HepG2 (cell line): ENCODE results near the gene WSB1. TPM values are rescaled to one million over a fixed set of nuclear protein-coding genes. Genes with fewer than 3 reads are reported as not detected.
A peak's percentile ranks its signal among the peaks of the same experiment; 100 is the strongest.

Source experiments
- ATM ChIP-seq: fragments of 450-650 bp; IDR thresholded peaks from 2 replicates; pipeline ENCODE4 v1.7.1; 2017; ENCODE audit warnings: mild to moderate bottlenecking, borderline replicate concordance
- DNMT1 ChIP-seq: sonication (generic); formaldehyde crosslinking; IDR thresholded peaks from 2 replicates; pipeline ENCODE4 v1.5.1; 2020; ENCODE audit warnings: mild to moderate bottlenecking, missing genetic modification reagents
- HNF4G ChIP-seq, 2 experiments: sonication (generic) in 1 of 2; formaldehyde crosslinking in 1 of 2; IDR thresholded peaks; 2 replicates each; pipeline versions ENCODE4 v1.4.0 to v1.6.1; 2011 to 2020; ENCODE audit warnings: borderline replicate concordance in 2 of 2, low read depth in 2 of 2, mild to moderate bottlenecking in 2 of 2, low read length in 1 of 2, missing genetic modification reagents in 1 of 2, moderate library complexity in 1 of 2
- ISL2 ChIP-seq: sonication (generic); formaldehyde crosslinking; IDR thresholded peaks from 2 replicates; pipeline ENCODE4 v1.5.0; 2020; ENCODE audit warnings: missing genetic modification reagents
- MEIS1 ChIP-seq: sonication (generic); formaldehyde crosslinking; IDR thresholded peaks from 2 replicates; pipeline ENCODE4 v1.9.0; 2021; ENCODE audit warnings: mild to moderate bottlenecking, missing genetic modification reagents, moderate library complexity, borderline replicate concordance
- SETDB1 ChIP-seq: sonication (generic); formaldehyde crosslinking; IDR thresholded peaks from 2 replicates; pipeline ENCODE4 v1.5.1; 2020; ENCODE audit warnings: missing genetic modification reagents, mild to moderate bottlenecking, borderline replicate concordance
- SOX5 ChIP-seq: IDR thresholded peaks from 2 replicates; pipeline ENCODE4 v1.6.1; 2016; ENCODE audit warnings: borderline replicate concordance
- TBX3 ChIP-seq: fragments of 450-650 bp; IDR thresholded peaks from 2 replicates; pipeline ENCODE4 v1.6.1; 2017; ENCODE audit warnings: antibody characterized with exemption, mild to moderate bottlenecking, inconsistent platforms, borderline replicate concordance
- ZKSCAN5 ChIP-seq: sonication (generic); formaldehyde crosslinking; IDR thresholded peaks from 2 replicates; pipeline ENCODE4 v1.5.1; 2020; ENCODE audit warnings: mild to moderate bottlenecking, missing genetic modification reagents
- ZNF138 ChIP-seq: sonication (generic); formaldehyde crosslinking; IDR thresholded peaks from 2 replicates; pipeline ENCODE4 v1.5.0; 2020; ENCODE audit warnings: mild to moderate bottlenecking, low read depth, missing genetic modification reagents
- ZNF781 ChIP-seq: sonication (generic); formaldehyde crosslinking; IDR thresholded peaks from 2 replicates; pipeline ENCODE4 v1.5.1; 2020; ENCODE audit warnings: borderline replicate concordance, mild to moderate bottlenecking, missing genetic modification reagents; ENCODE audit errors: not compliant biosample characterization
- ZNF891 ChIP-seq: sonication (generic); formaldehyde crosslinking; IDR thresholded peaks from 2 replicates; pipeline ENCODE4 v1.5.0; 2020; ENCODE audit warnings: mild to moderate bottlenecking, missing genetic modification reagents
- polyA plus RNA-seq, 8 experiments: library from polyadenylated mRNA; depleted of rRNA in 3 of 8; stranded (reverse) in 7 of 8; unstranded in 1 of 8; fragments of >200 nt; fragmentation: Illumina TruSeq in 4 of 8; extraction: Trizol in 4 of 8; gene quantifications; 2 replicates each; pipeline versions ENCODE4 v1.2.1 to v1.2.3, GENCODE V29; 2011 to 2016; ENCODE audit warnings: low read depth in 4 of 8, missing spikeins in 1 of 8, mixed read lengths in 1 of 8; ENCODE audit not compliant: insufficient read depth in 1 of 8
- total RNA-seq, 5 experiments: library from RNA; depleted of rRNA; stranded (reverse); fragments of >200 nt; fragmentation: Illumina TruSeq; extraction: Trizol; gene quantifications; 2 replicates each; pipeline ENCODE4 v1.2.3, GENCODE V29; 2016; ENCODE audit warnings: low read depth in 1 of 5
- TF ChIP-seq, protein P1 (sequence below): sonication (generic); formaldehyde crosslinking; IDR thresholded peaks from 2 replicates; pipeline ENCODE4 v1.5.0; 2020; ENCODE audit warnings: missing genetic modification reagents
- TF ChIP-seq, protein P2 (sequence below): IDR thresholded peaks from 2 replicates; pipeline ENCODE4 v1.6.1; 2016; ENCODE audit warnings: low read depth
- TF ChIP-seq, protein P3 (sequence below): sonication (generic); formaldehyde crosslinking; IDR thresholded peaks from 2 replicates; pipeline ENCODE4 v1.4.0; 2020; ENCODE audit warnings: missing genetic modification reagents
- TF ChIP-seq, protein P4 (sequence below): sonication (generic); formaldehyde crosslinking; IDR thresholded peaks from 2 replicates; pipeline ENCODE4 v1.4.0; 2020; ENCODE audit warnings: mild to moderate bottlenecking, low read depth, missing genetic modification reagents
- TF ChIP-seq, protein P5 (sequence below): IDR thresholded peaks from 2 replicates; pipeline ENCODE4 v1.6.1; 2016; ENCODE audit warnings: low read depth, borderline replicate concordance
- TF ChIP-seq, protein P6 (sequence below): sonication (generic); formaldehyde crosslinking; IDR thresholded peaks from 2 replicates; pipeline ENCODE4 v1.8.0; 2022; ENCODE audit warnings: mild to moderate bottlenecking, missing genetic modification reagents, moderate library complexity
- TF ChIP-seq, protein P7 (sequence below): fragments of 450-650 bp; IDR thresholded peaks from 2 replicates; pipeline ENCODE4 v1.6.1; 2017; ENCODE audit warnings: mild to moderate bottlenecking

Gene WSB1
- total and polyA plus RNA-seq, 2 of the 13 experiments (the other 11 are each of a cell fraction or from before 2014, with no cell fraction given), result 81.3 to 294 TPM

DNA sequence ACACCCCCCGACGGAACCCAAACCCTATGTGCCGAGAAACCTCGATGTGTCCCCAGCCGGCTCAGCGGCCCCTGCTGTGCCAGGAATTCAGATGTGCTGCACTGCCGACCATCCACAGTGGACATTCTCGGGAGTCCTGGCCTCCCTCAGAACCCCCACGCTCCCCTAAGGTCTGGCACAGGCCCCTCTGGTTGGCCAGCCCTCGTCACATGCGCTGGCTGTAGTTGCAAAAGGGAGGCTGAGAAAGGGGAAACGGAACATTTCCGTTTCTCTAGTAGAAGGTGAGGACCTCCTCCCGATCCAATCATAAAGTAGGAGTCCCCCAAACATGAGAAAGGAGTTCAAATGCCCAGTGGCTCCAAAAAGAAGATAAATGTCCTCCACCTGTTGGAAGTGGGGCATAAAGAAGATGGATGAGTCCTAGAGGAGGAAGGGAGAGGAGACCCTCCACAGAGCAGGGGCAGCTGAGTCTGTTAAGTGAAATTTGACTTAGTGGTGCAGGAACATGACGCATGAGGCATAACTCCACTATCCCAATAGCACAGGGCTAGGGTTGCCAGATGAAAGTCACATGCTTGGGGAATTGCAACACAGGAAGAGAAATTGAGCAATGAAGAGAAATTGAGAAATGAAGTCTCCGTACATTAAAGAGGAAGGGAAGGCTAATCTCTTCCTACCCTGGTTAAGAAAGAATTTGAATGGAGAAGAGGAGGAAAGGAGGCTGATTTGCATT lies 49.3 kb upstream of the WSB1 start (continued):
- TF ChIP-seq, protein P1, sequence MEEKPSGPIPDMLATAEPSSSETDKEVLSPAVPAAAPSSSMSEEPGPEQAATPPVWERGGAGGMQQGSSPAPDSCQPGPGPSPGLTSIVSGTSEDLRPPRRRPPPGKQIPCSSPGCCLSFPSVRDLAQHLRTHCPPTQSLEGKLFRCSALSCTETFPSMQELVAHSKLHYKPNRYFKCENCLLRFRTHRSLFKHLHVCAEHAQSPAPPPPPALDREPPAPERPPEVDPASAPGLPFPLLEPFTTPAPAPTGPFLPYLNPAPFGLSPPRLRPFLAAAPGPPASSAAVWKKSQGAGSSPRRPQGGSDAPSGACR (CRISPR knock-in tag), result no peak
- TF ChIP-seq, protein P2, sequence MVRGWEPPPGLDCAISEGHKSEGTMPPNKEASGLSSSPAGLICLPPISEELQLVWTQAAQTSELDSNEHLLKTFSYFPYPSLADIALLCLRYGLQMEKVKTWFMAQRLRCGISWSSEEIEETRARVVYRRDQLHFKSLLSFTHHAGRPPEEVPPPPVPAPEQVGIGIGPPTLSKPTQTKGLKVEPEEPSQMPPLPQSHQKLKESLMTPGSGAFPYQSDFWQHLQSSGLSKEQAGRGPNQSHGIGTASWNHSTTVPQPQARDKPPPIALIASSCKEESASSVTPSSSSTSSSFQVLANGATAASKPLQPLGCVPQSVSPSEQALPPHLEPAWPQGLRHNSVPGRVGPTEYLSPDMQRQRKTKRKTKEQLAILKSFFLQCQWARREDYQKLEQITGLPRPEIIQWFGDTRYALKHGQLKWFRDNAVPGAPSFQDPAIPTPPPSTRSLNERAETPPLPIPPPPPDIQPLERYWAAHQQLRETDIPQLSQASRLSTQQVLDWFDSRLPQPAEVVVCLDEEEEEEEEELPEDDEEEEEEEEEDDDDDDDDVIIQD (CRISPR knock-in tag), result no peak
- TF ChIP-seq ZNF138 (CRISPR knock-in tag) (no peak), ATM (no peak), TBX3 (no peak), SETDB1 (CRISPR knock-in tag) (no peak), ZKSCAN5 (no peak), ZNF781 (CRISPR knock-in tag) (no peak), ZNF891 (CRISPR knock-in tag) (no peak), SOX5 (CRISPR knock-in tag) (peak; percentile 3; the same call in 1 of the 2 replicates), ISL2 (no peak), HNF4G (IDR thresholded peaks at IDR 0.05; ENCODE audit: borderline replicate concordance, low read depth, low read length) (no peak), HNF4G (CRISPR knock-in tag; IDR thresholded peaks at IDR 0.05; ENCODE audit: borderline replicate concordance, low read depth) (no peak), MEIS1 (CRISPR knock-in tag) (no peak), DNMT1 (CRISPR knock-in tag) (no peak)
- TF ChIP-seq, protein P3, sequence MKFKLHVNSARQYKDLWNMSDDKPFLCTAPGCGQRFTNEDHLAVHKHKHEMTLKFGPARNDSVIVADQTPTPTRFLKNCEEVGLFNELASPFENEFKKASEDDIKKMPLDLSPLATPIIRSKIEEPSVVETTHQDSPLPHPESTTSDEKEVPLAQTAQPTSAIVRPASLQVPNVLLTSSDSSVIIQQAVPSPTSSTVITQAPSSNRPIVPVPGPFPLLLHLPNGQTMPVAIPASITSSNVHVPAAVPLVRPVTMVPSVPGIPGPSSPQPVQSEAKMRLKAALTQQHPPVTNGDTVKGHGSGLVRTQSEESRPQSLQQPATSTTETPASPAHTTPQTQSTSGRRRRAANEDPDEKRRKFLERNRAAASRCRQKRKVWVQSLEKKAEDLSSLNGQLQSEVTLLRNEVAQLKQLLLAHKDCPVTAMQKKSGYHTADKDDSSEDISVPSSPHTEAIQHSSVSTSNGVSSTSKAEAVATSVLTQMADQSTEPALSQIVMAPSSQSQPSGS (CRISPR knock-in tag), result no peak
- TF ChIP-seq, protein P4, sequence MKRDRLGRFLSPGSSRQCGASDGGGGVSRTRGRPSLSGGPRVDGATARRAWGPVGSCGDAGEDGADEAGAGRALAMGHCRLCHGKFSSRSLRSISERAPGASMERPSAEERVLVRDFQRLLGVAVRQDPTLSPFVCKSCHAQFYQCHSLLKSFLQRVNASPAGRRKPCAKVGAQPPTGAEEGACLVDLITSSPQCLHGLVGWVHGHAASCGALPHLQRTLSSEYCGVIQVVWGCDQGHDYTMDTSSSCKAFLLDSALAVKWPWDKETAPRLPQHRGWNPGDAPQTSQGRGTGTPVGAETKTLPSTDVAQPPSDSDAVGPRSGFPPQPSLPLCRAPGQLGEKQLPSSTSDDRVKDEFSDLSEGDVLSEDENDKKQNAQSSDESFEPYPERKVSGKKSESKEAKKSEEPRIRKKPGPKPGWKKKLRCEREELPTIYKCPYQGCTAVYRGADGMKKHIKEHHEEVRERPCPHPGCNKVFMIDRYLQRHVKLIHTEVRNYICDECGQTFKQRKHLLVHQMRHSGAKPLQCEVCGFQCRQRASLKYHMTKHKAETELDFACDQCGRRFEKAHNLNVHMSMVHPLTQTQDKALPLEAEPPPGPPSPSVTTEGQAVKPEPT (CRISPR knock-in tag), result no peak
- TF ChIP-seq, protein P5, sequence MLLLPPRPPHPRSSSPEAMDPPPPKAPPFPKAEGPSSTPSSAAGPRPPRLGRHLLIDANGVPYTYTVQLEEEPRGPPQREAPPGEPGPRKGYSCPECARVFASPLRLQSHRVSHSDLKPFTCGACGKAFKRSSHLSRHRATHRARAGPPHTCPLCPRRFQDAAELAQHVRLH, result no peak
- TF ChIP-seq, protein P6, sequence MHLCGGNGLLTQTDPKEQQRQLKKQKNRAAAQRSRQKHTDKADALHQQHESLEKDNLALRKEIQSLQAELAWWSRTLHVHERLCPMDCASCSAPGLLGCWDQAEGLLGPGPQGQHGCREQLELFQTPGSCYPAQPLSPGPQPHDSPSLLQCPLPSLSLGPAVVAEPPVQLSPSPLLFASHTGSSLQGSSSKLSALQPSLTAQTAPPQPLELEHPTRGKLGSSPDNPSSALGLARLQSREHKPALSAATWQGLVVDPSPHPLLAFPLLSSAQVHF (CRISPR knock-in tag), result no peak
- TF ChIP-seq, protein P7, sequence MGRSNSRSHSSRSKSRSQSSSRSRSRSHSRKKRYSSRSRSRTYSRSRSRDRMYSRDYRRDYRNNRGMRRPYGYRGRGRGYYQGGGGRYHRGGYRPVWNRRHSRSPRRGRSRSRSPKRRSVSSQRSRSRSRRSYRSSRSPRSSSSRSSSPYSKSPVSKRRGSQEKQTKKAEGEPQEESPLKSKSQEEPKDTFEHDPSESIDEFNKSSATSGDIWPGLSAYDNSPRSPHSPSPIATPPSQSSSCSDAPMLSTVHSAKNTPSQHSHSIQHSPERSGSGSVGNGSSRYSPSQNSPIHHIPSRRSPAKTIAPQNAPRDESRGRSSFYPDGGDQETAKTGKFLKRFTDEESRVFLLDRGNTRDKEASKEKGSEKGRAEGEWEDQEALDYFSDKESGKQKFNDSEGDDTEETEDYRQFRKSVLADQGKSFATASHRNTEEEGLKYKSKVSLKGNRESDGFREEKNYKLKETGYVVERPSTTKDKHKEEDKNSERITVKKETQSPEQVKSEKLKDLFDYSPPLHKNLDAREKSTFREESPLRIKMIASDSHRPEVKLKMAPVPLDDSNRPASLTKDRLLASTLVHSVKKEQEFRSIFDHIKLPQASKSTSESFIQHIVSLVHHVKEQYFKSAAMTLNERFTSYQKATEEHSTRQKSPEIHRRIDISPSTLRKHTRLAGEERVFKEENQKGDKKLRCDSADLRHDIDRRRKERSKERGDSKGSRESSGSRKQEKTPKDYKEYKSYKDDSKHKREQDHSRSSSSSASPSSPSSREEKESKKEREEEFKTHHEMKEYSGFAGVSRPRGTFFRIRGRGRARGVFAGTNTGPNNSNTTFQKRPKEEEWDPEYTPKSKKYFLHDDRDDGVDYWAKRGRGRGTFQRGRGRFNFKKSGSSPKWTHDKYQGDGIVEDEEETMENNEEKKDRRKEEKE, result no peak
